GM15510 (cell line): ENCODE measurements around the gene ZKSCAN8.

Source experiments
- POLR2A ChIP-seq: IDR thresholded peaks from 3 replicates; pipeline ENCODE4 v1.6.1; 2011; ENCODE audit warnings: borderline replicate concordance; ENCODE audit not compliant: insufficient read length; ENCODE audit errors: extremely low read depth

The ZKSCAN8 gene

GRCh38 chr6:28141500-28142329 is at the start of gene ZKSCAN8:
Gene ZKSCAN8 (plus strand): TSS chr6:28141883. CDS start chr6:28148408, 6,525 bp downstream.
- TF ChIP-seq POLR2A = peak; percentile 82

- TF ChIP-seq POLR2A = peak; percentile 91
Measured at GRCh38 chr6:28104392-28105244, 37.1 kb upstream of the ZKSCAN8 start.

- TF ChIP-seq POLR2A = no peak
Measured at GRCh38 chr6:28105245-28105639, 36.4 kb upstream of the ZKSCAN8 start.

DNA sequence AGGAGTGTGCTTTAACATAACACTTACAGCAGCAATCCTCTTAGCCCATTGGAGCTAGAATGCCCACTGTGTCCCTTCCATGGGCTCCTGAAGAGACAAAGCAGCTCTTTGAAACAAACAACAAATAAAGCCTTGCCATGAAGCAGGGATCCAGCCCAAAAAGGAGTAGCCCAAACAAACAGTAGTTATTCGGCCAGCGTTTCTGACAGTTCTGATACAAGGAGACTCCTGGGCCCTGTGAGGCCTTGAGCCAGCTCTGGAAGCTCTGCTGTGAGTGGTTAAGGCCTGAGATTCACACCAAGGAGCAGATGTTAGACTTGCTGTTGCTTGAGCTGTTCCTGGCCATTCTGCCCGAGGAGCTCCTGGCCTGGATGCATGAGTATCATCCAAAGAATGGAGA is 34.2 kb upstream of the ZKSCAN8 start:
- TF ChIP-seq POLR2A = no peak

DNA sequence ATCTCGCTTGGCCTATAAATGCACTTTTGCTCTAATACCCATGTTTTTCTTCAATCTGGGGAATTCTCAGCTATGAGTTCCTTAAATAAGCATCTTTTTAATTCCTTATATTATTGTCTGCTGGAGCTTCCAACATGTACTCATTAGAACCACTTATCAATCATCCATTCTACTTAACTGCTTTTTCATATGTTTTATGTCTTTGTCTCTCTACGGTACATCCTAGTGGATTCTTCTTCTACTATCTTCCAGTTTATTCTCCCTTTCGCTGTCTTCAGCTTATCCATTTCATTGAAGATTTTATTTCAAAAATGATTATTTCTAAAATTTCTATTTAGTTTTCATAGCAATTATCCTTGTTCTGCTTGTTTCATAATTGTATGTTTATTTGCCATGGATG is 29.7 kb upstream of the ZKSCAN8 start:
- TF ChIP-seq POLR2A = no peak

GRCh38 chr6:28115799-28116198 is 25.9 kb upstream of the ZKSCAN8 start:
- no peak for TF ChIP-seq POLR2A

DNA sequence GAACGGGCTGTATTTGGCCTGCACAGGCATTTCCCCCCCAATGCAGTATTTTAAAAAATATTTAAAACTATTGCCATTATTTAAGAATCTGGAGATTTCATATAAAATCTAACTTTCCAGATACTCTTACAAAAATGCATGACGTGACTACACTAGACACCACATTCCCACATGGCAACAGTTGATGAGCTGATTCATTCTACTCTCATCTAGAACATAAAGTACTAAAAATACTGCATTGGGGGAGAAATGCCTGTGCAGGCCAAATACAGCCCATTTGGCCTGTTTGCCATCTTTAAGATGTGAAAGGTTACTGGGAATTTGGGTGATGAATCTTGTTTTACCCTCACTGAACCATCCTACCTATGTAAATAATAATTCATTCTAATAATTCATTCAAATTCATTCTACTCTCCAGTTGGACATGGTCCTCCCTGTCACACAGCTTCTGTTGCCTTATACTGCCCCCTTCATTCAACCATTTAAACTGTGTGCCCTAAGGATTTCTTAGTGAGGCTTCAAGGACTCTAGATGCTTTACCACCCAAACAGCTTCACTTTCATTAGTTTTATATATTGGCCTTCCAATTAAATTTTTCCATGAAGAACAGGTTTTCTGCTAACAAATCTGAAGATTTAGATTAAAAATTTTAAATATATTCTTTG is 24.2 kb upstream of the ZKSCAN8 start:
- no peak for TF ChIP-seq POLR2A

- TF ChIP-seq POLR2A = no peak
Measured at GRCh38 chr6:28118217-28118616, 23.5 kb upstream of the ZKSCAN8 start.

DNA sequence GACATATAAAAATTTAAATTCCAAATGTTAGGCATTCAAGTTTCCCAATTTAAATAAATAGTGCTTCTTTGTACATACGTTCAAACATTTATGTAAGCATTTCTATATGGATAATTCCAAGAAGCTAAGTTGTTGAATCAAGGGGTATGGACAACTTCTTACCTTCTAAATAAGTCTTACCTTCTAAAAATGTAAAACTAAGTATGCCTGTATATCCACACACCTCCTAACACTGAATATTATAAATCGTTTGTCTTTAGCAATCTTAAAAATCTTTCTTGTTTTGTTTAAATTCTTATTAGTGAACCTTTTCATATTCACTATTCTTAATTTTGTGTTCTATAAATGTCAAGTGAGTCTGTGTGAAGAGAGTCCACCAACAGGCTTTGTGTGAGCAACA is 19.8 kb upstream of the ZKSCAN8 start:
- TF ChIP-seq POLR2A = no peak

DNA sequence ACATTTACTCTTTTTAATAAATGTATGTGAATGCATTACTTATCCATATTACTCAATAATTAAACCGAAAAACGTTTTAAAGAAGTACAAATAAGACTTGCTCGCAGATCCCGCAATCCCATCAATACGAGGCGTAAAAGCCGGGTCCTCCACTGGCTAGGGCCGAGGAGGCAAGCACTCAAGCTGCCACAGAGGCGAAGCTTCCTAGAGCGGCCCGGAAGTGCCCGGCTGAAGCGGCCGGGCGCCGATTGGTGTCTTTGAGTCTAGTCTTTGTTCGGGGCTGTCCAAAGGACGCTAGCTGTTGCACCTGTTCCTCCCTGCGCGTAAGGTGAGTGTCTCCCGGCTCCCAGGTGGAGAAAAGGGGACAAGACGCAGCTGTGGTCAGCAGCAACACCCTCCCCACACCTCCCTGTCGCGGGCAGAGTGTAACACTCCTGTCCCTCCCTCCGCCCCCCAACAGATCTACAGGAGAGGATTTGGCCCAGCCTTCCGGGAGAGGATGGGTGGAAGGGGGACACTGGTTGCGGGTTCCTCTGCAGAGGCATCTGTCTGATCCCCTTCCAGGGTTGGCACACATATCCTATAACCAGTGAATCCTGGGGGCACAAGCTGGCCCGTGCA is 17.2 kb upstream of the ZKSCAN8 start, which contains the start of gene ZSCAN16:
Gene ZSCAN16 (plus strand): TSS at position 260 of the 621 bp plus-strand sequence. CDS start 835 bp downstream, outside the sequence.
- peak; percentile 76 for TF ChIP-seq POLR2A

DNA sequence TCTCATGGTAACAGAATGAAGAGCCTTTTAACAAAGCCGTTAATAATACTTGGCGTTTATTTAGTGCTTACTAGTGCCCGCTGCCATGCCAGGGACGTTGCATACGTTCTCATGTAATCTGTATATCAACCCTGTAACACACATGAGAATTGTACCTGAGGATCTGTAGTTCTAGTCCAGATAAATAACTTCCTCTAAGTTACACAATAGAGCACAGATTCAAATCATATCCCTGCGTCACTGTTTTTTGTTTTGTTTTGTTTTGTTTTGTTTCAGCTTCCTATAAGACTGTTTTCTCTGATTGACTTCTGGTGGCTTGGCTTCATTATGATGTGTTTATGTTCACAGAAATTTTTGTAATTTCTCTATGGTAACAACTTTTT is 16.7 kb upstream of the ZKSCAN8 start:
- no peak for TF ChIP-seq POLR2A

- no peak for TF ChIP-seq POLR2A
Measured at GRCh38 chr6:28125401-28125800, 16.3 kb upstream of the ZKSCAN8 start.

DNA sequence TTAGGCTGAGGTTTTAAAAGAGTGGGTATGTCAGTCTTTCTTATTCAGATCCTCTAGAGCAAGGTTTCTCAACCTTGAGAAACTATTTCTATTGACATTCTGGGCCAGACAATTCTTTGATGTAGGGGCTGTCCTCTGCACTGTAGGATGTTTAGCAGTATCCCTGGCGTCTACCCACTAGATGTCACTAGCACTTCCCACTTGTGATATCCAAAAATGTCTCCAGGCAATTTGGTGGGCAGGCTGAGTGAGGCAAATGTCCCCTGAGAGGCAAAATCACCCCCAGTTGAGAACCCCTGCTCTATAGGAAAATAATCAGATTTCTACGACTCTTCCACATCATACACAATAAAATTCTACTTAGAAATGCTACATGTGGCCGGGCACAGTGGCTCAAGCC is 7.7 kb upstream of the ZKSCAN8 start:
- no peak for TF ChIP-seq POLR2A

DNA sequence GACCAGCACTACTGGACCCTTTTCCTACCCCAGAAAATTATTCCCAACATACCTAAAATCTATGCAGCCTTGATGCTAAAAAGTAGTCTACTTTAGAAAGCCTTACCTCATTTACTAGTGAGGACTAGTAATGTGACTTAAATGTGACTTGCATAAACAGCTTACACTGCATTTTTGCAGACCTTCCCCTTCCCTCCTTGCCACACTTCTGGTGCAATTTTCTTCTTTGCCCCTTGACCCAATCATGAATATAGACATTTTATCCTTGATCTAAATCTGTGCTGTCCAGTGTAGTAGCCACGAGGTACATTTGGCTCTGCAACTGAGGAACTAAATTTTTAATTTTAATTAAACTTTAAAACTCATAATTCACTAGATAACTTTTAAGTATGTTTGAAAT is 7.0 kb upstream of the ZKSCAN8 start:
- no peak for TF ChIP-seq POLR2A

DNA sequence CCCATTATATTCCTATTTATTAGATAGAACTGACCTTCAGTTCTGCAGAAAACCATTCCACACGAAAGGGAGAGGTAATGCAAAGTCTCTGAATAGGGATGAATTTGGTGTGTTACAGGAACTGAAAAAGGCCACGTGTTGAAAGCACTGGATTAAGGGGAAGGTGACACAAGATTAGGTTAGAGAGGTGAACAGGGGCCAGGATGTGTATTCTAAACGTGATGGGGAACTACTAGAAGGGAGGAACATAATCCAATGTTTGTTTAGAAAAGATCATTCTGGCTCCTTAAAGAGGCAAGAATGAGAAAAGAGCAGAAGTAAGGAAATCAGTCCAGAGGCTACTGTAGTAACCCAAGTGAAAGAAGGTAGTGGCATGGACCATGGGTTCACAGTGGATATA is 6.3 kb upstream of the ZKSCAN8 start:
- TF ChIP-seq POLR2A = no peak
